Mucosa of gallbladder (tissue), 1 donor: ENCODE data around the gene CREG2. TPM values are rescaled to one million over a fixed set of nuclear protein-coding genes. Genes with fewer than 3 reads are reported as not detected.
A peak's percentile ranks its signal among the peaks of the same experiment; 100 is the strongest.

Experiments
- DNase-seq: peaks from one replicate; pipeline ENCODE4 v3.0.0-alpha.2; 2020; ENCODE audit warnings: low spot score
- total RNA-seq: library from RNA; stranded (reverse); gene quantifications from one replicate; pipeline ENCODE4 v1.2.1, GENCODE V29; 2021
- donor health status: DM: no; HTN: no; CAD: no.

The CREG2 gene
- 0.26 TPM for total RNA-seq

GRCh38 chr2:101387151-101387834, at the start of gene CREG2:
Gene CREG2 (minus strand): TSS chr2:101387503. CDS start chr2:101387457, 46 bp downstream.
- peak; percentile 55 for DNase-seq

GRCh38 chr2:101435001-101435862, 47.9 kb upstream of the CREG2 start:
- DNase-seq: no peak

- no peak for DNase-seq
Measured at GRCh38 chr2:101433465-101433864, 46.2 kb upstream of the CREG2 start.

GRCh38 chr2:101432411-101433181, 45.3 kb upstream of the CREG2 start:
- no peak for DNase-seq

GRCh38 chr2:101431486-101431885, 44.2 kb upstream of the CREG2 start:
- no peak for DNase-seq

GRCh38 chr2:101430156-101430555, 42.9 kb upstream of the CREG2 start:
- DNase-seq: no peak

GRCh38 chr2:101429453-101429852, 42.1 kb upstream of the CREG2 start:
- no peak for DNase-seq

GRCh38 chr2:101428422-101429176, 41.3 kb upstream of the CREG2 start:
- no peak for DNase-seq

- no peak for DNase-seq
Measured at GRCh38 chr2:101427743-101428142, 40.4 kb upstream of the CREG2 start.

- DNase-seq: no peak
Measured at GRCh38 chr2:101427240-101427639, 39.9 kb upstream of the CREG2 start.

GRCh38 chr2:101426822-101427221, 39.5 kb upstream of the CREG2 start:
- no peak for DNase-seq

- no peak for DNase-seq
Measured at GRCh38 chr2:101420623-101421022, 33.3 kb upstream of the CREG2 start.

GRCh38 chr2:101419096-101419663, 31.9 kb upstream of the CREG2 start:
- peak; percentile 73 for DNase-seq

GRCh38 chr2:101418460-101419095, 31.3 kb upstream of the CREG2 start:
- no peak for DNase-seq

GRCh38 chr2:101416609-101417008, 29.3 kb upstream of the CREG2 start:
- no peak for DNase-seq

GRCh38 chr2:101415884-101416283, 28.6 kb upstream of the CREG2 start:
- no peak for DNase-seq

- no peak for DNase-seq
Measured at GRCh38 chr2:101415220-101415619, 27.9 kb upstream of the CREG2 start.

GRCh38 chr2:101412092-101412694, 24.9 kb upstream of the CREG2 start:
- no peak for DNase-seq

- DNase-seq: no peak
Measured at GRCh38 chr2:101410746-101411145, 23.4 kb upstream of the CREG2 start.

- no peak for DNase-seq
Measured at GRCh38 chr2:101410114-101410513, 22.8 kb upstream of the CREG2 start.
